OCI-LY3 (cell line): Measurements from ENCODE around the gene SH3RF3.

ENCODE experiments used
- H2AFZ ChIP-seq: fragments of 200-600, 300-600 bp; shearing (Covaris generic); 2 replicates; pipeline ENCODE4 v1.6.0; 2014; ENCODE audit warnings: antibody characterized with exemption, low read depth, low read length
- H3K27ac ChIP-seq: fragments of 200-600, 300-600 bp; sonication (generic); 2 replicates; pipeline ENCODE4 v1.5.1; 2014; ENCODE audit warnings: mild to moderate bottlenecking, low read length, moderate library complexity, mixed read lengths
- H3K27me3 ChIP-seq: fragments of 200-600, 300-600 bp; sonication (generic); 2 replicates; pipeline ENCODE4 v1.6.1; 2014; ENCODE audit warnings: low read depth, low read length, mixed read lengths
- H3K36me3 ChIP-seq: fragments of 200-600, 300-600 bp; sonication (generic); replicated peaks from 2 replicates; pipeline ENCODE3; 2014; ENCODE audit warnings: low read depth, low read length, mixed read lengths
- H3K4me1 ChIP-seq: fragments of 300-600, 200-600 bp; sonication (generic); 2 replicates; pipeline ENCODE4 v1.6.1; 2014; ENCODE audit warnings: low read length, mixed read lengths
- H3K4me2 ChIP-seq: fragments of 200-600, 300-600 bp; sonication (generic); 2 replicates; pipeline ENCODE4 v1.6.1; 2014; ENCODE audit warnings: low read length, mixed read lengths
- H3K4me3 ChIP-seq: fragments of 300-600, 200-600 bp; sonication (generic); 2 replicates; pipeline ENCODE4 v1.5.1; 2014; ENCODE audit warnings: antibody characterized with exemption, mild to moderate bottlenecking, low read length, moderate library complexity
- H3K79me2 ChIP-seq: fragments of 300-600, 200-600 bp; shearing (Covaris generic); 2 replicates; pipeline ENCODE4 v1.6.1; 2014; ENCODE audit warnings: mild to moderate bottlenecking, low read length, mixed read lengths
- H3K9ac ChIP-seq: fragments of 300-600, 200-600 bp; shearing (Covaris generic); 2 replicates; pipeline ENCODE4 v1.6.0; 2014; ENCODE audit warnings: mild to moderate bottlenecking, low read length, moderate library complexity
- H3K9me3 ChIP-seq: fragments of 200-600, 300-600 bp; shearing (Covaris generic); 2 replicates; pipeline ENCODE4 v1.6.1; 2014; ENCODE audit warnings: low read length, mixed read lengths; ENCODE audit not compliant: insufficient read depth
- H4K20me1 ChIP-seq: fragments of 200-600, 300-600 bp; sonication (generic); 2 replicates; pipeline ENCODE4 v1.6.1; 2016; ENCODE audit warnings: low read length, mixed read lengths; ENCODE audit not compliant: insufficient read depth
- EZH2phosphoT487 ChIP-seq: fragments of 200-600 bp; shearing (Covaris generic); IDR thresholded peaks from 2 replicates; pipeline ENCODE4 v1.6.1; 2018; ENCODE audit warnings: antibody characterized with exemption, mixed run types, low read depth
- TF ChIP-seq, protein P1 (sequence below): fragments of 200-600, 300-600 bp; sonication (generic); IDR thresholded peaks from 2 replicates; pipeline ENCODE4 v1.5.1; 2014; ENCODE audit warnings: antibody characterized with exemption, low read length, low read depth

Gene SH3RF3

DNA sequence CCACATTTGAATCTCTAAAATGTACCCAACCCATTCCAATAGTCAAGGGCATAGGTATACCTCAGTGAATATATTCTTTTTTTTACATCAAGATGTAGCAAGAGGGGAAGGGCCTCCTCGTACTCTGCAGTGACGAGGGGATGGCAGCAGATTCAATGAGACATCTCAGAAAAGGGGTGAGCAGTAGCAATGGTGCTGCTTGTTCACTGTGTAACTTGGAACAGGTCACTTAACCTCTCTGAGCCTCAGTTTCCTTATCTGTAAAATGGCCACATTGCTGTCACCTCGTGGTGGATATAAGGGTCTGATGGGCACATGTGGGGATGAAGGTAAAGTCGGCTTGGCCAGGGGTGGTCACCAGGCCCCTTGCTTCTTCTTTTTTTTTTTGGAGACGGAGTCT lies 263.1 kb downstream of the SH3RF3 start:
- Histone ChIP-seq H3K9me3 (no peaks in the 10 kb centered on the region), H3K27me3 (0 out of 2 replicates have a peak, but pooled peaks cover 10% of the 10 kb centered on the region), H3K27ac (no peak overlapping the region), H3K4me1 (0 out of 2 replicates have a peak, but pooled peaks cover 4% of the 10 kb centered on the region), H2AFZ (no peak overlapping the region), H3K9ac (no peak overlapping the region), H3K4me2 (no peak overlapping the region), H3K36me3 (no peaks in the 10 kb centered on the region), H4K20me1 (no peaks in the 10 kb centered on the region), H3K79me2 (no peaks in the 10 kb centered on the region), H3K4me3 (no peak overlapping the region)
- TF ChIP-seq, protein P1, sequence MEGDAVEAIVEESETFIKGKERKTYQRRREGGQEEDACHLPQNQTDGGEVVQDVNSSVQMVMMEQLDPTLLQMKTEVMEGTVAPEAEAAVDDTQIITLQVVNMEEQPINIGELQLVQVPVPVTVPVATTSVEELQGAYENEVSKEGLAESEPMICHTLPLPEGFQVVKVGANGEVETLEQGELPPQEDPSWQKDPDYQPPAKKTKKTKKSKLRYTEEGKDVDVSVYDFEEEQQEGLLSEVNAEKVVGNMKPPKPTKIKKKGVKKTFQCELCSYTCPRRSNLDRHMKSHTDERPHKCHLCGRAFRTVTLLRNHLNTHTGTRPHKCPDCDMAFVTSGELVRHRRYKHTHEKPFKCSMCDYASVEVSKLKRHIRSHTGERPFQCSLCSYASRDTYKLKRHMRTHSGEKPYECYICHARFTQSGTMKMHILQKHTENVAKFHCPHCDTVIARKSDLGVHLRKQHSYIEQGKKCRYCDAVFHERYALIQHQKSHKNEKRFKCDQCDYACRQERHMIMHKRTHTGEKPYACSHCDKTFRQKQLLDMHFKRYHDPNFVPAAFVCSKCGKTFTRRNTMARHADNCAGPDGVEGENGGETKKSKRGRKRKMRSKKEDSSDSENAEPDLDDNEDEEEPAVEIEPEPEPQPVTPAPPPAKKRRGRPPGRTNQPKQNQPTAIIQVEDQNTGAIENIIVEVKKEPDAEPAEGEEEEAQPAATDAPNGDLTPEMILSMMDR, result no peak
- no peak for TF ChIP-seq EZH2phosphoT487

DNA sequence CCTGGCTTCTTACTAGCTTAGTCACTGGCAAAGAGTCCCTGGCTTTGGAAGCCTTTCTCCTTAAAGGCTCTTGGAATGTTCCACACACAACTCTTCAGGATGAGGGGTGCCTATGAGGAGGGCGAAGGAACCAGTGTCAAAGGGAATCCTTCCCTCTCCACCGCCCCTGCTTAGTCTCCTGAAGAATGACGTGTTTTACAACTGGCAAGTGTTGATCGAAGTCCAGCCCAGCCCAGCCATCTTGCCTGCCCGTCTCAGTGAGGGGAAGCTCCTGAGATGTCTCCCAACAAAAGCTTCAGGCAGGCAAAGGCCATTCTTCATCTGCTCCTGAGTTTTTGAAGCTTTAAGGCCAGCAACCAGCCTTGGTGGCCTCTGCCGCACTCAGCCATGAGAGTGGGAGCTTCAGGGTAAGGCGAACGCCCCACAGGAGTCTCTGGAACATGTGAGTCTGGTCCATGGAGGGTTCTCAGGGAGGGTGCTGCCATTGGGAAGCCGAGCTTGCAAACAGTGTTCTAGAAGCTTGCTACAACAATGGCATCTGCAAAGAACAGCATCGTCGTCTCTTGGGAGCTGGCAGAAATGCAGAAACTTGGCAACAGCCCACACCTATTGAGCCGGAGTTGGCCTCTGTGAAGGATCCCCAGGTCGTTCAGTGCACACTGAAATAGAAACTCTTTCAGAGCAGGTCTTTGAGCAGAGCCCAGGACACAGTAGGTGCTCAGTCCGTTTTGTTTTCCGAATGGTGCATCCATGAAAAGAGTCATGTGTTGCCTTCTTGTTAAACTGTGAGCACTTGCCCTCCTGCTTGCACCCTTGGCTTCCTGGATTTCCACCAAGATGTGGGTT lies 264.0 kb downstream of the SH3RF3 start:
- no peak overlapping the region for H3K9ac ChIP-seq
- no peaks in the 10 kb centered on the region for H3K36me3 ChIP-seq
- TF ChIP-seq EZH2phosphoT487, result no peak
- TF ChIP-seq, protein P1, result no peak
- H3K4me3 ChIP-seq, result no peak overlapping the region
- H3K4me2 ChIP-seq, result no peak overlapping the region
- no peaks in the 10 kb centered on the region for H3K79me2 ChIP-seq
- H4K20me1 ChIP-seq, result no peaks in the 10 kb centered on the region
- H3K4me1 ChIP-seq, result 0 out of 2 replicates have a peak, but pooled peaks cover 4% of the 10 kb centered on the region
- no peaks in the 10 kb centered on the region for H3K9me3 ChIP-seq
- H2AFZ ChIP-seq, result no peak overlapping the region
- no peak overlapping the region for H3K27ac ChIP-seq
- 0 out of 2 replicates have a peak, but pooled peaks cover 10% of the 10 kb centered on the region for H3K27me3 ChIP-seq

DNA sequence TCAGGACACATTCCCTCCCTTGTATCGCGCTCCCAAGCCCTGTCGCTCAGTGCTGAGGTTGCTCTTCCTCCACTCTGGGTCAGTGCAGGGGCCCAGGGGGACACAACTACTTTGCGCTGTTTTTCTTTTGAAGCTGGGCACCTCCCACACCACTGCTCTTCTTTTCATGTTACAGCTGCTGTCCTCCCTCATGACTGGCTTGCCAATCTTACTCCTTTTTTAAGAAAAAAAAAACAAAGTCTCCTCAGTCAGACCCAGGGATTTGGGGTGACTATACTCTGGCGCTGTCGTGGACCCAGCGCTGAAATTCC lies 264.6 kb downstream of the SH3RF3 start:
- Histone ChIP-seq H2AFZ (no peak overlapping the region), H3K4me2 (no peak overlapping the region), H3K9ac (no peak overlapping the region), H3K27me3 (0 out of 2 replicates have a peak, but pooled peaks cover 6% of the 10 kb centered on the region), H3K4me1 (0 out of 2 replicates have a peak, but pooled peaks cover 4% of the 10 kb centered on the region), H3K27ac (no peak overlapping the region), H3K36me3 (no peaks in the 10 kb centered on the region), H4K20me1 (no peaks in the 10 kb centered on the region), H3K4me3 (no peak overlapping the region), H3K79me2 (no peaks in the 10 kb centered on the region), H3K9me3 (no peaks in the 10 kb centered on the region)
- TF ChIP-seq, protein P1, result no peak

DNA sequence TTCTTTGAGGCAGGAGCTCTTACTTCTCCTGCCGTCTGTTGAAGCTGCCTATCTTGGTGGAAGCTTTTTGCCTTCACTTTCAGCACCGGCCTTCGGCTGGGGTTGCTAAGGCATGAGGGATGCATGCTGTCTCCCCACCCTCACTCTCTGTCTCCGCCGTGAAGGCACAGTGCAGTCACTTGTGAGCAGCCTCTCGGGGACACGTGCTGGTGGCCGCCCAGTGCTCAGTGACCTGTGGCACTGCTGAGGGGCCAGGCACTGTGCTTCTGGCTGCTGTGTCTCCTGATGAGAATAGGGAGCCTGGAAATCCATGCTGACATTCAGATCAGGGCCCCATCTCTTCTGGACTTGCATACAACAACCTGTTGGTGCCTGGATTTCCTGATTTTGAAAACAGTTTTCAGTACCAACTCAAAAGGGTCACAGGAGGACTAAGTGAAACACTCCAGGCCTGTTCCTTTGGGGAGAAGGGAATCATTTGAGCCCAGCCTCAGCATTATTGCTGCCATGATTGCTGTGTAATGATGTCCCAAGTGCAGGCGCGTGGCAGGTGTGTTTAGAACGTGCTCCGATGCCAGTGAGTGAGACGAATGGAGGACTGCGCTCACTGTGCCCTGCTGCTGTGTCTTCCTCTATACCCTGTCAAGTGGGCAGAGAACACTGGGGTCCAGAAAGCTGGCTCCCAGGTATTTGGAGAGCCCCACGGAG lies 266.6 kb downstream of the SH3RF3 start:
- TF ChIP-seq, protein P1, result no peak
- TF ChIP-seq EZH2phosphoT487, result no peak
- Histone ChIP-seq H2AFZ (no peak overlapping the region), H3K27ac (no peak overlapping the region), H3K27me3 (no peaks in the 10 kb centered on the region), H3K9ac (no peak overlapping the region), H3K36me3 (no peaks in the 10 kb centered on the region), H3K79me2 (no peaks in the 10 kb centered on the region), H3K9me3 (no peaks in the 10 kb centered on the region), H3K4me3 (no peak overlapping the region), H4K20me1 (no peaks in the 10 kb centered on the region), H3K4me1 (0 out of 2 replicates have a peak, but pooled peaks cover 4% of the 10 kb centered on the region), H3K4me2 (no peak overlapping the region)
